ACC112 (cell line): ENCODE measurements around the gene TBC1D22A.

Experiments
- H2AFZ ChIP-seq: fragments of 200-600 bp; sonication (generic); one replicate; pipeline ENCODE4 v1.6.0; 2017; ENCODE audit warnings: antibody characterized with exemption, low read length; ENCODE audit not compliant: unreplicated experiment
- H3K27ac ChIP-seq: fragments of 200-600 bp; sonication (generic); 2 replicates; pipeline ENCODE4 v1.5.1; 2014; ENCODE audit warnings: low read depth, mild to moderate bottlenecking, antibody characterized with exemption, low read length, moderate library complexity
- H3K27me3 ChIP-seq: fragments of 200-600 bp; sonication (generic); 2 replicates; pipeline ENCODE4 v1.6.1; 2014; ENCODE audit warnings: mild to moderate bottlenecking, antibody characterized with exemption, low read length, moderate library complexity, mixed read lengths; ENCODE audit not compliant: insufficient read depth
- H3K36me3 ChIP-seq: fragments of 200-600 bp; sonication (generic); 2 replicates; pipeline ENCODE4 v1.6.1; 2016; ENCODE audit warnings: mild to moderate bottlenecking, antibody characterized with exemption, low read length, moderate library complexity, mixed read lengths; ENCODE audit not compliant: insufficient read depth
- H3K4me1 ChIP-seq: fragments of 200-600 bp; sonication (generic); one replicate; pipeline ENCODE4 v1.6.1; 2016; ENCODE audit warnings: low read length, mixed read lengths; ENCODE audit not compliant: insufficient read depth, unreplicated experiment, control insufficient read depth
- H3K4me3 ChIP-seq: fragments of 200-600 bp; sonication (generic); 2 replicates; pipeline ENCODE4 v1.5.1; 2014; ENCODE audit warnings: mild to moderate bottlenecking, low read depth, low read length
- H3K79me2 ChIP-seq: fragments of 200-600 bp; sonication (generic); one replicate; pipeline ENCODE4 v1.6.0; 2016; ENCODE audit warnings: low read length; ENCODE audit not compliant: control insufficient read depth, unreplicated experiment, insufficient read depth

TBC1D22A gene

GRCh38 chr22:46853191-46853590 lies 90.7 kb downstream of the TBC1D22A start:
- Histone ChIP-seq H3K79me2 (no peaks in the 10 kb centered on the region), H3K4me3 (no peak overlapping the region), H2AFZ (no peak overlapping the region), H3K36me3 (no peaks in the 10 kb centered on the region), H3K27ac (no peak overlapping the region), H3K4me1 (no peaks in the 10 kb centered on the region), H3K27me3 (no peaks in the 10 kb centered on the region)

- H3K4me1 ChIP-seq: no peaks in the 10 kb centered on the region
- H2AFZ ChIP-seq: no peak overlapping the region
- H3K36me3 ChIP-seq: no peaks in the 10 kb centered on the region
- H3K79me2 ChIP-seq: no peaks in the 10 kb centered on the region
- H3K27ac ChIP-seq: no peak overlapping the region
- H3K4me3 ChIP-seq: no peak overlapping the region
- H3K27me3 ChIP-seq: no peaks in the 10 kb centered on the region
Observed at GRCh38 chr22:46854125-46854870, 91.8 kb downstream of the TBC1D22A start.

- Histone ChIP-seq H3K4me3 (no peak overlapping the region), H3K36me3 (no peaks in the 10 kb centered on the region), H3K4me1 (no peaks in the 10 kb centered on the region), H2AFZ (no peak overlapping the region), H3K79me2 (no peaks in the 10 kb centered on the region), H3K27me3 (no peaks in the 10 kb centered on the region), H3K27ac (no peak overlapping the region)
Observed at GRCh38 chr22:46855681-46856080, 93.2 kb downstream of the TBC1D22A start.

GRCh38 chr22:46856661-46857060 lies 94.2 kb downstream of the TBC1D22A start:
- Histone ChIP-seq H3K4me3 (no peak overlapping the region), H3K27ac (no peak overlapping the region), H3K36me3 (no peaks in the 10 kb centered on the region), H2AFZ (no peak overlapping the region), H3K27me3 (no peaks in the 10 kb centered on the region), H3K4me1 (no peaks in the 10 kb centered on the region), H3K79me2 (no peaks in the 10 kb centered on the region)

- no peaks in the 10 kb centered on the region for H3K4me1 ChIP-seq
- no peaks in the 10 kb centered on the region for H3K27me3 ChIP-seq
- no peaks in the 10 kb centered on the region for H3K36me3 ChIP-seq
- no peak overlapping the region for H3K27ac ChIP-seq
- H3K4me3 ChIP-seq: no peak overlapping the region
- H3K79me2 ChIP-seq: no peaks in the 10 kb centered on the region
- H2AFZ ChIP-seq: no peak overlapping the region
Observed at GRCh38 chr22:46857142-46857884, 94.9 kb downstream of the TBC1D22A start.

- Histone ChIP-seq H3K27me3 (no peaks in the 10 kb centered on the region), H3K4me3 (no peak overlapping the region), H2AFZ (no peak overlapping the region), H3K36me3 (no peaks in the 10 kb centered on the region), H3K27ac (no peak overlapping the region), H3K79me2 (no peaks in the 10 kb centered on the region), H3K4me1 (no peaks in the 10 kb centered on the region)
Observed at GRCh38 chr22:46857885-46858143, 95.4 kb downstream of the TBC1D22A start.

- no peaks in the 10 kb centered on the region for H3K79me2 ChIP-seq
- H3K4me3 ChIP-seq: no peak overlapping the region
- H3K27me3 ChIP-seq: no peaks in the 10 kb centered on the region
- no peaks in the 10 kb centered on the region for H3K4me1 ChIP-seq
- no peaks in the 10 kb centered on the region for H3K36me3 ChIP-seq
- no peak overlapping the region for H2AFZ ChIP-seq
- no peak overlapping the region for H3K27ac ChIP-seq
Observed at GRCh38 chr22:46858181-46858771, 95.8 kb downstream of the TBC1D22A start.

- Histone ChIP-seq H3K4me3 (no peak overlapping the region), H3K27me3 (no peaks in the 10 kb centered on the region), H3K4me1 (no peaks in the 10 kb centered on the region), H3K27ac (no peak overlapping the region), H3K36me3 (no peaks in the 10 kb centered on the region), H3K79me2 (no peaks in the 10 kb centered on the region), H2AFZ (no peak overlapping the region)
Observed at GRCh38 chr22:46860562-46860961, 98.1 kb downstream of the TBC1D22A start.

GRCh38 chr22:46861468-46862367 lies 99.3 kb downstream of the TBC1D22A start:
- H3K27ac ChIP-seq: no peak overlapping the region
- H3K27me3 ChIP-seq: no peaks in the 10 kb centered on the region
- H3K36me3 ChIP-seq: no peaks in the 10 kb centered on the region
- H3K4me1 ChIP-seq: peaks cover 5% of the 10 kb centered on the region
- no peak overlapping the region for H3K4me3 ChIP-seq
- no peaks in the 10 kb centered on the region for H3K79me2 ChIP-seq
- H2AFZ ChIP-seq: no peak overlapping the region

GRCh38 chr22:46862418-46863324 lies 100.2 kb downstream of the TBC1D22A start:
- H3K4me3 ChIP-seq: no peak overlapping the region
- no peak overlapping the region for H3K27ac ChIP-seq
- H3K36me3 ChIP-seq: no peaks in the 10 kb centered on the region
- H2AFZ ChIP-seq: no peak overlapping the region
- H3K27me3 ChIP-seq: no peaks in the 10 kb centered on the region
- no peaks in the 10 kb centered on the region for H3K79me2 ChIP-seq
- peaks cover 12% of the 10 kb centered on the region for H3K4me1 ChIP-seq
